ENCODE data around the gene EFNA2.
"Not testable (repeated sequence)": the region's sequence is repeated elsewhere in the genome, so short reads cannot be mapped to it uniquely, and the experiment has no call there.

EFNA2 gene

GRCh38 chr19:1245494-1246264 is 40.0 kb upstream of the EFNA2 start:
- no peaks in the 10 kb centered on the region for H3K9me3 Mint-ChIP-seq
- H3K27ac Mint-ChIP-seq, result no peak overlapping the region
- no peak for ATAC-seq
- DNase-seq, result no peak
- H3K4me3 Mint-ChIP-seq, result no peak overlapping the region
- H3K36me3 Mint-ChIP-seq (ENCODE audit: low read depth), result peaks cover 3% of the 10 kb centered on the region
- peaks cover 22% of the 10 kb centered on the region for H3K4me1 Mint-ChIP-seq
- H3K27me3 Mint-ChIP-seq, result peaks cover 2% of the 10 kb centered on the region

GRCh38 chr19:1246265-1247087 is 39.2 kb upstream of the EFNA2 start:
- H3K4me1 Mint-ChIP-seq, result peaks cover 14% of the 10 kb centered on the region
- not testable (repeated sequence) for H3K9me3 Mint-ChIP-seq; H3K27me3 Mint-ChIP-seq; H3K27ac Mint-ChIP-seq; H3K36me3 Mint-ChIP-seq (ENCODE audit: low read depth); DNase-seq; ATAC-seq; H3K4me3 Mint-ChIP-seq

DNA sequence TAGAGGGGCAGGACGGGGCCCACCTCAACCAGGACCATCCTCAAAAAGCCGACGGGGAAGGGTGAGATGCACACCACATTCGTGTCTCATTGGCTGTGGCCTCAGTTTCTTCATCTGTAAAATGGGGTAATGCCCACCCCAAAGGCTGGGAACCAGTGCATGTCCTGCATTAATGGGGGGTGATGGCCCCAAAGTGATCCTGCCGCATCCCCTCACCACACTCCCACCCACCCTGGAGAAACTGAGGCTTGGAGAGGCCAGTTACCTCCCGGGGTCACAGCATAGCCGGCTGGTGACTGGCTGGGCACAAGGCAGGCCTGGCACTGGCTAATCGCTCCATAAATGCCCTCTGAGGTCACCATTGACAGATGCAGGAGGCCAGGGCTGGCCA is 37.9 kb upstream of the EFNA2 start:
- H3K4me1 Mint-ChIP-seq, result peaks cover 19% of the 10 kb centered on the region
- H3K9me3 Mint-ChIP-seq, result no peaks in the 10 kb centered on the region
- H3K36me3 Mint-ChIP-seq (ENCODE audit: low read depth), result peaks cover 13% of the 10 kb centered on the region
- no peak overlapping the region for H3K27ac Mint-ChIP-seq
- ATAC-seq (no peak), DNase-seq (no peak)
- peak overlapping the region; percentile 76 for H3K4me3 Mint-ChIP-seq
- no peaks in the 10 kb centered on the region for H3K27me3 Mint-ChIP-seq

- H3K36me3 Mint-ChIP-seq (ENCODE audit: low read depth), result peaks cover 11% of the 10 kb centered on the region
- no peaks in the 10 kb centered on the region for H3K27me3 Mint-ChIP-seq
- peak; percentile 5 for ATAC-seq
Observed at GRCh38 chr19:1248139-1248785, 37.4 kb upstream of the EFNA2 start, which contains the start of gene MIDN. TSS of gene MIDN (plus strand) at chr19:1248583. CDS start at chr19:1250297, 1,714 bp downstream.

DNA sequence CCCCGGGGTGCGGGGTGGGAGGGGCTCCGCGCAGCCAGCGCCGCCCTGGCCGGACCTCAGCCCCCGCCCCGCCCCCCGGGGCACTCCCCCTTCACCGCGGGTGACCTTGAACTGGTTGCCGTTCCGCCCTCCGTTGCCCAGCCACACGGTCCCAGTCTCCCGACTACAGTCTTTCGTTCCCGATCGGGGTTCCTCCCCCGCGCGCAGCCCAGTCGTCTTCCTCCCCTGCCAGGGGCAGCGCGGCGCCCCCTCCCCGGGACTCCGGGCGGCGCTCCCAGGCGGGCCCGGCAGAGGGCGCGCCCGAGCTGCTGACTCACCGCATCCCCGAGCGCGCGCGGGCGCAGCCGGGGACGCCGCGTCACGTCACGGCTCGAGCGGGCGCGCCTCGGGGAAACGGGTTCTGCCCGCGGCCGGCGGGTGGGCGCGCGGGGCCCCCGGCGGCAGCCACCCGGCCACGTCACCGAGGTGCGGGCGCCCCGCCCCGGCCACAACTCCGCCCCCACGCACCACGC is 36.8 kb upstream of the EFNA2 start:
- Mint-ChIP-seq H3K4me1 (peaks cover 17% of the 10 kb centered on the region), H3K36me3 (ENCODE audit: low read depth) (peaks cover 13% of the 10 kb centered on the region), H3K9me3 (no peaks in the 10 kb centered on the region), H3K4me3 (peak overlapping the region; percentile 76), H3K27ac (peak overlapping the region; percentile 81), H3K27me3 (no peaks in the 10 kb centered on the region)
- ATAC-seq (peak; percentile 1), DNase-seq (peak; percentile 85)

More at GRCh38 chr19:1248139-1248785, 37.4 kb upstream of the EFNA2 start, which contains the start of gene MIDN:
- Mint-ChIP-seq H3K27ac (peak within 1 kb of the TSS; percentile 81), H3K4me1 (peaks cover 15% of the 10 kb centered on the region), H3K9me3 (no peaks in the 10 kb centered on the region), H3K4me3 (peak within 1 kb of the TSS; percentile 76)
- DNase-seq, result peak; percentile 77

GRCh38 chr19:1249298-1249989 is 36.2 kb upstream of the EFNA2 start:
- Mint-ChIP-seq H3K27me3 (no peaks in the 10 kb centered on the region), H3K4me1 (peaks cover 18% of the 10 kb centered on the region), H3K27ac (peak overlapping the region; percentile 78), H3K9me3 (no peaks in the 10 kb centered on the region), H3K4me3 (peak overlapping the region; percentile 75), H3K36me3 (ENCODE audit: low read depth) (peaks cover 14% of the 10 kb centered on the region)
- DNase-seq (peak; percentile 95), ATAC-seq (peak; percentile 30)

DNA sequence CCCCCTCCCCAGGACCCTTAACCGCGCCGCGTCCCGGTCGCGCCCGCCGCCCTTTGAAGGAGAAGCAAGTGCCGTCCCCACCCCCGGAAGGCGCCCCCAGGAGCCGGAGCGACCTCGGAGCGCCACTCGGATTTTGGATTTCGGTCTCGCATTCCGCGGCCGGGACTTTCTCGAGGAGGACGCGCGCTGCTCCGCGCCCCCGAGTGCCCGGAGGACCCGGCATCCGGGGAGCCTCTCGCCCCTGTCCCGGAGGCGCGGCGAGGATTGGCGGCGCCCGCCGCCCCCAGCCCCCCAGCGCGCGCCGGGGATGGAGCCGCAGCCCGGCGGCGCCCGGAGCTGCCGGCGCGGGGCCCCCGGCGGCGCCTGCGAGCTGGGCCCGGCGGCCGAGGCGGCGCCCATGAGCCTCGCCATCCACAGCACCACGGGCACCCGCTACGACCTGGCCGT is 35.7 kb upstream of the EFNA2 start:
- Mint-ChIP-seq H3K4me3 (peak overlapping the region; percentile 75), H3K9me3 (no peaks in the 10 kb centered on the region), H3K27ac (peak overlapping the region; percentile 78), H3K27me3 (no peaks in the 10 kb centered on the region), H3K4me1 (peaks cover 19% of the 10 kb centered on the region), H3K36me3 (ENCODE audit: low read depth) (peaks cover 20% of the 10 kb centered on the region)
- ATAC-seq, result no peak
- DNase-seq, result no peak

- peak overlapping the region; percentile 93 for H3K27ac Mint-ChIP-seq
- no peaks in the 10 kb centered on the region for H3K27me3 Mint-ChIP-seq
- ATAC-seq, result no peak
- H3K9me3 Mint-ChIP-seq, result no peaks in the 10 kb centered on the region
- H3K4me1 Mint-ChIP-seq, result peaks cover 19% of the 10 kb centered on the region
- H3K4me3 Mint-ChIP-seq, result peak overlapping the region; percentile 93
- peak; percentile 57 for DNase-seq
- H3K36me3 Mint-ChIP-seq (ENCODE audit: low read depth), result peaks cover 22% of the 10 kb centered on the region
Observed at GRCh38 chr19:1250437-1251260, 35.0 kb upstream of the EFNA2 start.

GRCh38 chr19:1251330-1252220 is 34.1 kb upstream of the EFNA2 start:
- no peaks in the 10 kb centered on the region for H3K9me3 Mint-ChIP-seq

GRCh38 chr19:1252221-1252820 is 33.4 kb upstream of the EFNA2 start:
- Mint-ChIP-seq H3K9me3 (no peaks in the 10 kb centered on the region), H3K27me3 (no peaks in the 10 kb centered on the region), H3K36me3 (ENCODE audit: low read depth) (peaks cover 23% of the 10 kb centered on the region), H3K4me1 (peaks cover 24% of the 10 kb centered on the region), H3K27ac (peak overlapping the region; percentile 77), H3K4me3 (peak overlapping the region; percentile 93)
- ATAC-seq (peak; percentile 22), DNase-seq (peak; percentile 81)

More at GRCh38 chr19:1251330-1252220, 34.1 kb upstream of the EFNA2 start:
- H3K4me1 Mint-ChIP-seq, result peaks cover 23% of the 10 kb centered on the region
- no peaks in the 10 kb centered on the region for H3K27me3 Mint-ChIP-seq
- DNase-seq (peak; percentile 71), ATAC-seq (peak; percentile 0)
- peak overlapping the region; percentile 93 for H3K27ac Mint-ChIP-seq
- H3K4me3 Mint-ChIP-seq, result peak overlapping the region; percentile 93
- H3K36me3 Mint-ChIP-seq (ENCODE audit: low read depth), result peaks cover 22% of the 10 kb centered on the region

- peak; percentile 88 for DNase-seq
- peak overlapping the region; percentile 93 for H3K4me3 Mint-ChIP-seq
- peak overlapping the region; percentile 87 for H3K27ac Mint-ChIP-seq
- no peaks in the 10 kb centered on the region for H3K9me3 Mint-ChIP-seq
- ATAC-seq, result peak; percentile 60
- no peaks in the 10 kb centered on the region for H3K27me3 Mint-ChIP-seq
- peaks cover 28% of the 10 kb centered on the region for H3K36me3 Mint-ChIP-seq (ENCODE audit: low read depth)
- H3K4me1 Mint-ChIP-seq, result peaks cover 31% of the 10 kb centered on the region
Observed at GRCh38 chr19:1252821-1253513, 32.7 kb upstream of the EFNA2 start.

All from activated naive CD8-positive, alpha-beta T cell treated with anti-CD3 and anti-CD28 coated beads, Interleukin-2, amount 50 U/mL, for 24 hours (primary cell).